NCI-H1694 treated with DMSO at 0.1 percent for 48 hours (cell line): ENCODE measurements around the gene WDR17.

Experiments used
- DNase-seq: peaks from one replicate; lab custom pipeline; 2025; lab: John Stamatoyannopoulos, UW

The WDR17 gene

DNA sequence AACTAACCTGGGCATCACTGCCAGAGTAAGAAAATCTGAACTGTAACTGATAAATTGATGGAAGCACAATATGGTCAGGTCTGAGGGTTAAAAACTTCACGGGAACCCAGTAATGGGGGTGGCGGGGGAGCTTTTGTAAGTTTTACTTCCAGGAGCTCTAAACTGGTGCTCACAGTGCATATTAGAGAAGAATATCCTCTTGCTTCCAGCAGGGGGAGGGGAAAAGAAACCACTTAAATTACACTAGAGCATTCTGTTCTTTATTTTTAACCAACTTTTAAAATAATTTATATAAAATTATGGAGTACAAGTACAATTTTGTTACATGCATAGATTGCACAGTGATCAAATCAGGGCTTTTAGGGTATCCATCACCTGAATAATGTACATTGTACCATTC is 33.7 kb downstream of the WDR17 start:
- no peak for DNase-seq

DNA sequence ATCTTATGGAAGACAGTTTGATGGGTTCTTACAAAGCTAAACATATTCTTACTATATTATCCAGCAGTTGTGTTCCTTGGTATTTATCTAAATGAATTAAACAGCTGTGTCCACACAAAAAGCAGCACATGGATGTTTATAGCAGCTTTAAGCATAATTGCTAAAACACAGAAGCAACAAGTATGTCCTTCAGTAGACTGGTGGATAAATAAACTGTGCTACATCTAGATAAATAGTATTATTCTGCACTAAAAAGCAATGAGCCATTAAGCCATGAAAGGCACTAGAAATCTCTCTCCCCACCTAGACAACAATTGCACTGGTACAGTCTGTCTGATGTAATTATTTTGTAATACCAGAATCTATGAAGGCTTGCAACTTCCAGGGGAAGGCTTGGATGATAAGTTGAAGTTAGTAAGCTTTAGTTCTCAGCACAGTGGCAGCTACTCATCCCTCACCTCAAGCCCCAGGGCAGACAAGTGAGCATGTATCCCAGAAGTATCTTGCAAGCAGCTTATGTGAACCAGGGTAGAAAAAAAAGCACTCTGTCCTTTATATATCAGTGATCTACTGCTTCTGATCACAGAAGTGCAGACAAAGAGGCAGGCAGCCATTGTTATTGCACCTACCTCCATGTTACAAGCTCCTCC is 36.9 kb downstream of the WDR17 start:
- no peak for DNase-seq

DNA sequence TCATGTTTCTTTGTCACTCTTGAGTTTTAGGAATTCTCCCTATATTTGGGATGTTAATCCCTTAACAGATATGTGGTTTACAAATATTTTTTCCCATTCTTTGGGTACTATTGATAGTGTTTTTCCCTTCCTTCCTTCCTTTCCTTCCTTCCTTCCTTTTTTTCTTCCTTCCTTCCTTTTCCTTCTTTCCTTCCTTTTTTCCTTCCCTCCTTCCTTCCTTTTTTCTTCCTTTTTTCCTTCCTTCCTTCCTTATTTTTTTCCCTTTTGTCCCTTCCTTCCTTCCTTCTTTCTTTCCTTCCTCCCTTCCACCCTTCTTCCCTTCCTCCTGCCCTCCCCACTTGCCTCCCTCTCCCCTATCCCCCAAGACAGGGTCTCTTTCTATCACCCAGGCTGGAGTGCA is 42.1 kb downstream of the WDR17 start:
- DNase-seq, result no peak

DNA sequence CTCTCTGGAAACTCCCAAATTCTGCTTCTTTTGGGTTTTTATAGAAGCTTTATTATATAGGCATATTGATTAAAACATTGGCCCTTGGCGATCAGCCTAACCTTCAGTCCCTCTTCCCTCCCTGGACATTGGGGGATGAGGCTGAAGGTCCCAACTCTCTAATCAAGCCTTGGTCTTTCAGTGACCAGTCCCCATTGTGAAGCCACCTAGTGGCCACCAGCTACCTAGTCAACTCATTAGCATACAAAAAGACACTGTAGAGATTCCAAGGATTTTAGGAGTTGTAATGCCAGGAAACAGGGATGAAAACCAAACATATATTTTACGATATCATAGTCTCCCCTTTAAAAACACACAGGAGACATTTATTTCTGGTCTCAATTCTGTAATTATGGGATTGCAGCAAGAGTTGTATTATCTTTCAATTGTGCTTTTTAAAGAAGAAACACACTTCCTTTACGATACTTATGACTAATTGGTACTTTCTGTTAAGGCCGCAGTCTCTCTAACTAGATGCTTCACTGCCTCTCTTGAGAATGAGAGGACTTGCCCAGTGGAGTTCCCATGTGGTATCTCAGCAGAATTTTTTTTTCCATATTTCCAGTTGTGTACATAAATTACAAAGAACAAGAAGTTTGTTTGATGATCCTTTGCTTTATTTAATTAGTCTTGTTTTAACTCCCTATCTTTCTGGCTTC is 58.2 kb downstream of the WDR17 start:
- DNase-seq, result peak; percentile 2

DNA sequence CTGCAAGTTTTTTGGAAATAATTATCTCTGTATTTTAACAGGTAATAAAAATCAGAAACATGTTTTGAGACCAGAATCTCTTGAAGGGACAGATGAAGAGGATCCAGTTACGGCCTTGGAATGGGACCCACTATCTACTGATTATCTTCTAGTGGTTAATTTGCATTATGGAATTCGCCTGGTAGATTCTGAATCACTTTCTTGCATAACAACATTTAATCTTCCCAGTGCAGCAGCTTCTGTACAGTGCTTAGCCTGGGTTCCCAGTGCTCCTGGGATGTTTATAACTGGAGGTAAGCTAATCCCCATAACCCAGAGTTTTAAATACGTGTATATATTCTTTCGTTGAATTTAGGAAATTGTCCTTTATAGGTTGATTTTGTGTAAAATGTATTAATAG is 59.4 kb downstream of the WDR17 start:
- no peak for DNase-seq

DNA sequence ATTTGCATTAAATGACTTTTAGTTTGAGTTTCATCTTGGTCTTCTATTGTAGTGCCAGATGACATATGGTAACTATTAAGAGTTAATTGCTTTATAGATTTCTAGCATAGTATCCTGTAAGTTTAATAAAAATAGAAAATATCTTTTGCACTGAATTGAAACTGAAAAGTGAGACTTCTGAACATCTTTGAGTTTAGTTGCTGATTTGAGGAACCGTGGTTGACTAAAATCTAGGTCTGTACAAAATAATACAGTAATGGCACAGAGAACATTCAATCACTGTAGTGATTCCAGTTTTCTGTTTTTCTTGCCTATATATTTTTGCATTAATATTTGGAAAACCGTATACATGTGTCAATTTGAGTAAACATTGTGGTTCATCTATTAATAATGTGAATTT is 69.0 kb downstream of the WDR17 start:
- DNase-seq, result no peak

DNA sequence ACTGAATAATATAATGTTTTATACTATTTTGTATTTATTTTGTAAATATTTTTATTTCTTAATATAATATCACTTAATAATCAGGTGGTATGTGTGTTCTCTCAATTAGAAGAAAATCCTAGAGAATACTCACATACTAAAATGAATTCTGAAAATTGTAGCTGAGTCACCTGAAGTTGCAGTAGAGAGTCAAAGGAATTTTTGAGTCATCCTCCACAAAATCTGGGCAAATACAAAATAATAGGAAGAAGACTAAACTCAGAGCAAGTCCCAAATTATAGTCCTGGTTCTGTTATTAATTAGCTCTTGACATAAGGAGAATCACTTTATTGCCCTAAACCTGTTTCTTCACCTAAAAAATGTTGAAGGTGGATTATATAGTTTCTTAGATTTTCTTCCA is 72.0 kb downstream of the WDR17 start:
- DNase-seq, result no peak

DNA sequence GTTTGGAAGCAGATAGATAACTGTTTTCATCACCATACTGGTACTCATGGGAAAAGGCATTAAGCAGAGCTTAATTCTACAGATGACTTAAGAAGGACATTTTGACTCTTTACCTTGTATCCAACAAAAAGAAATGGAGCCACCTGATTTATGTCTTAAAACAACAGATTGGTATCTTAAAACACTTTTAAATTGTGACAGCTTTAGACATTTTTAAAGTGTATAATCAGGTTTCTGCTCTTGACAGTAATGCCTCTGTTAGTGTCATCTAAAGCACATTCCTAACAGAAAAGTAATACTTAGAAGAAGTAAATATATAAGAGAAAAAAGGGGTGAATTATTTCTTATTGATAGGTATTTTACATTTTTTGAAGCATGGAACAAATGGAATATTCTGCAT is 73.9 kb downstream of the WDR17 start:
- no peak for DNase-seq

DNA sequence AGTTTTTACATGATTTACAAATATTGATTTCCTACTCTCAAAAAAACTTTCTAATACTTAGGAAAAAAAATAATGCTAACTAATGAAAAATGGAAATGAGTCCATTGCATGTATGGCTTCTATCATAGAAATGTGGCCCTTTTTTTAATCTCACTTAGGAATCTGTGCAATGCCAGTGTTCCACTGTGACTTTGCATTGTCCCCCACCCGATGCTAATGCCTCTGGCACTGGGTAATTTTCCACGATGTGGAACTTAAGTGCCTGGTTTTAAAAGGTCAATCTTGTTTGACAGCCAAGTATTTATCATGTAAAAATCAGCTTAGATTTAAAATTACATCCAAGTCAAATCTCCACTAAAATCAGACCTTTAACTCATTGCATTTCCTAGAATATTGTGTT is 76.6 kb downstream of the WDR17 start:
- DNase-seq, result no peak

DNA sequence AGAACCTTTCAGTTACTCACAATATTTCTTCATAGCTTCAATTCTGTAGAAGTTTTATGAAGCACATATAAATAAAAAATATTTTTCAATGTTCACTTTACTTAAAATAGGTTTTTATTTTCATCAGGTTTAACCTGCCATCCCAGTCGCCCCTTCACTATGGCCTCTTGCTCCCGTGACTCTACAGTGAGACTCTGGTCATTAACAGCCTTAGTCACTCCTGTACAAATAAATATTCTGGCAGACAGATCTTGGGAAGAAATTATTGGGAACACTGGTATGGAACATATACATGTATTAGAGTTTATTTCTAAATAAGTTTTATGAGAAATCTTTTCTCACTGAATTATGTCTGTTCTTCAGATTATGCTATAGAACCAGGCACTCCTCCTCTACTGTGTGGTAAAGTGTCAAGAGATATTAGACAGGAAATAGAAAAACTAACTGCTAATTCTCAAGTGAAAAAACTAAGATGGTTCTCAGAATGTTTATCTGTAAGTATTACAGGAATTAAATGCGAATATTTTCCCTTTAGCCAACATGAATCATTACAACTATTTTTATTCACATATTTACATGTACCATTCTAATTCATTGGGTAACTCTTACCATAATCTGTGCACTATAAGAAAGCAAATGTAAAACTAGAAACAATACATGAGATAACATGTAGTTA is 84.2 kb downstream of the WDR17 start:
- DNase-seq, result no peak

DNA sequence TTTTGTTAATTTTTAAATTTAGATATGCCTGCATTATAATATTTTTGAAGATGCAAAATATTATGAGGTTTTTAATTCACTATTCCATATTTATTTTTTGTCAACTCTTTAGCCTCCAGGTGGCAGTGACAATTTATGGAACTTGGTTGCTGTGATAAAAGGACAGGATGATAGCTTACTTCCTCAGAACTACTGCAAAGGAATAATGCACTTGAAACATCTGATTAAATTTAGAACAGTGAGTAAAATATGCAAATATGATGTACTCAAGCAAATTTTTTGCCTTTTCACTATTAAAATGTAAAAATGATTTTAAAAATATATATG is 84.7 kb downstream of the WDR17 start:
- DNase-seq, result peak; percentile 10

DNA sequence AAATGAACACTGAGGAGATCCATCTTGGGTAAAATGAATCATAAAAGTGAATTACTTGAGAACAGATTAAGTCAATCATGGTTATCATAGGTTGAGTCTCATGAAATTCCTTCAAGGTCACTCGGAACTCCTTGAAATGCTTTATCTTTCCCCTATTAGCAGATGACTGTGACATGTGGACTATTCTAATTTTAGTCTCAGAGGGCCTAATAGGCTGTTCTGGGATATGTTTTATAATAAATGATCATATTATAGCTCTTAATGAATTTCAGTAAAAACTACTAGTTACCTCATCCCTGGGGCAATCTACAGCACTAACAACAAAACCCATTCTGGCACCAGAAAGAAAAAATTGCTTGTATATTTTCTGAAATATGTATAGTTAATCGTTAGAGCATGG is 85.1 kb downstream of the WDR17 start:
- DNase-seq, result no peak

DNA sequence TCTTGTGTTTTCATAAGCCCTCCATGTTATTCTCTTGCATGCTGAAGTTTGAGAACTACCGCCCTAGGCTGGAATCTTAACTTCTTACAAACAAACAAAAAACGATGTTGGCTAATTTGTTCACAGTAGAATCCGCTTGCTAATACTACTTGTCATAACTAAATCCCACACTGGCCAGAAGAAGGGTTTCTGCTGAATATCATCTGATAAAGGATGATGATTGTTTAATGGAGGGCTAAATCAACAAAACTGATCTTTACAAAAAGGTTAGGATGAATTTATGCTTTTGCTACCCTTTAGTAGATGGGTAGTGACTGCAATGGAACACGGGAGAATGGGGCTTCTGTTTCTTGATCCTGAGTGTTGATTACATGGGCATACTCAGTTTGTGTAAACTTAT is 87.5 kb downstream of the WDR17 start:
- no peak for DNase-seq

DNA sequence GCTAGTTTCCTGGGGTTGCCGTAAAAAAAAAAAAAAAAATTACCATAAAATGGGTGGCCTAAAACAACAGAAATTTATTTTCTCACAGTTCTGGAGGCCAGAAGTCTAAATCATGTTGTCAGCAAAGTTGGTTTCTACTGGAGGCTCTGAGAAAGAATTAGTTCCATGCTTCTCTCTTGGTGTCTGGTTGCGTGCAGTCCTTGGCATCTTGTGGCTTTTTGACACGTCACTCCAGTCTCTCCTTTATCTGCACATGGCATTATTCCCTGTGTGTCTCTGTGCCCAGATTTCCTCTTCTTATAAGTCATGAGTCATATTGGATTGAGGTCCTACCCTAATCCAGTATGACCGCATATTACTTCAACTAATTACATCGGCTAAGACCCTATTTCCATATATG is 91.0 kb downstream of the WDR17 start:
- no peak for DNase-seq

DNA sequence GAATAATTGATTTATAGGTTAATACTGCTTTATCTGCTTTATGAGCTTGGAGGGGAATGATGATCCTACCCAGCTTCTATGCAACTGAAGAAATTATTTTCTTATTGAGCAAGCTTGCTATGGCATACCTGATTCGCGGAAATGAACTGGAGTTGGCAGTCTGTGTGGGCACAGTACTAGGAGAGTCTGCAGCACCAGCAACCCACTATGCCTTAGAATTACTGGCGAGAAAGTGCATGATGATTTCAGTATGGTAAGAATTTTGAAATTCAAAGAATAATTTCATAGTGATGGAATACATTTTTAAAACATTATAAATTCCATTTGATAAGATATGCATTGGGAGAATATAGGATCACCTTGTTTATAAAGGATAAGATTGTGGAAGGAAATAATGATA is 97.4 kb downstream of the WDR17 start:
- no peak for DNase-seq

DNA sequence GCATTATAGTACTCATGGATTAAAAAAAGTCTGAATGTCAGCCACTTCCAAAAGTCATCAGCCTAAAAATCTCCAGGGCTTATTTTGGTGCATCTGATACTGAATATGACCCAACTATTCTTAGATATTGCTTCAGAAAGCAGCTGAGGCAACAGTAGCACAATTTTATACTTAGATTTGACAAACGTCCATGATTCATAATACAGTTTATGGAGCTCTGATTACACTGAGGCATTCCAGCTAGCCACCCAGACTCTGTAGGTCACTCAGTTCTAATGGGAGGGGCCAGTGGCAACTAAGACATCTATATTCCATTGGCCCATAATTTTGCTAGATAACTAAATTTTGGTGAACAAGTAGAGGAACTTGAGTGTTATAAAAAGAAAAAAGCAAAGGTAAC is 119.4 kb downstream of the WDR17 start:
- DNase-seq, result no peak

DNA sequence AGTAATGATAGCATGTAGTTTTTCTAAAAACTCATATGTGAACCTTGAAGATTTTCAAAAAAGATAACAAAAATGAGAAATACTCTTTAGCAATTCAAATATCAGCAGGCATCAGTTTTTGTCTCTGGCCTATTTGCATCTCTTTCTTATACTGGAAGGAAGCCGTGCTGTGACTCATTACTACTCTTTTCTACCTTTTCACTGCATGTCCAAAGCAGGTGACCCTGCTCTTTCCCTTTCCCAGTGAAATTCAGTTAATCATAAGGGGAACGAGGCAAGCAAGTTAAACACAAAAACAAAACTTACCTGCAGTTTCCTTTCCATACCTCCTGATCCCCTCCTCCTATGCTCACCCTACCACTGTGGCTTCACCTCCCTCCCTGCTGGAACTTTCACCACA is 120.4 kb downstream of the WDR17 start:
- no peak for DNase-seq

DNA sequence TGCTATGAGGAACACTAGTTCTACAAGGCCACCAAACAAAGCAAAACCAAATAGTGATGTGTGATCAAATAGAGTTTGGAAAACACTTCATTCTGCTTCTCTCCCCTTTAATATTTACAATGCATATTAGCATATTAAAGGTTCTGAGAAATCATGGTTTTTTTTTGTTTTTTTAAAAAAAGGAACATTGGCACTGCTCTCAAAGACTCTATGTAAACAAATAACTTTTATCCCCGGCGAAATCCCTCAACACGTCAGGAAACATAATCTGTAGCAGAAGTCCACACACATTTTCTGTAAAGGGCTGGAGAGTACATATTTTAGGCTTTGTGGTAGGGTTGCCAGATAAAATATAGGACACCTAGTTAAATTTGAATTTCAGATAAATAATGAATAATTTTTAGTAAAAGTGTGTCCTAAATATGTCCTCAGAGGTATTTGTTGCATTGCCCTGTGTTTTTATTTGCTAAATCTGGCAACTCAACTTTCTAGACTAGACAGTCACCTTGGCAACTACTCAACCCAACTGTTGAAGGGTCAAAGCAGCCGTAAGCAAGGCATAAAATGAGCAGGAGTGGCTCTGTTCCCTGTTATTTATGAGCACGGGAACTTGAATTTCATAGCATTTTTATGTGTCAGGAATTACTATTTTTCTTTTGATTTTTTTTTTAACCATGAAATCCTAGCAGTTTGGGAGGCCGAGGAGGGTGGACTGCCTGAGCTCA is 121.2 kb downstream of the WDR17 start:
- no peak for DNase-seq

DNA sequence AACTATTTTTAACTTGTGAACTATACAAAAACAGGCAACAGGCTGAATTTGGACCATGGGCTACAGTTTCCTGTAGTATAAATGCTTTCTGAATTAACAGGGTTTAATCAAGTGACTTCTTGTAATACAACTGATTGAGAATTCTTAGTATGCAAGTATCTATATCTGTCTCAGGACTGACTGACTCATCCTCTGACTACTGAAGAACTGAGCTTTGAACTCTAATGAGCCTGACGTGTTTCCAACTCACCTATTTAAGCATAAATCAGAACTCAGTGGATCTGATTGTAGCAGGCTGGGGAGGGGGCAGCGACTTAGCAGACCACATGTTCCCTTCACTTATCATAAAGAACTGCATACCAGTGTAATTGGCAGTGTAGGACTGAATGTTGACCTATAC is 122.0 kb downstream of the WDR17 start:
- DNase-seq, result no peak

DNA sequence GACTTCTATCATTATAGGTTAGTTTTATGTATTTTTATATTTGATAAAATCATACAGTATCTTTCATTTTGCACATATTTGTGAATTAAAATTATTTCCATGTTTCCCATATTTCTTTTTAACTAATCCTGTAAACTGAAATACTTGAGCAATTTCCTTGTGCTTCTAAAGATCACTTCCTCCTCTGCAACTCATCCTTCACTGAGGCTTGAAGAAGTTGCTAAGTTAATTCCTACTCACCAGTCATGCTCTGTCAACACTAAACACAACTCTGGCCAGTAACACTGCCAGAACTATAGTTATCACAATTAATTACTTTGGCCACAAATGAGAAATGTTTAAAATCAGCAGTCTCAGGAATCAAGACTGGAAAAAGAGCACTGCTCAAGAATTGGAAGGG is 123.0 kb downstream of the WDR17 start:
- no peak for DNase-seq

DNA sequence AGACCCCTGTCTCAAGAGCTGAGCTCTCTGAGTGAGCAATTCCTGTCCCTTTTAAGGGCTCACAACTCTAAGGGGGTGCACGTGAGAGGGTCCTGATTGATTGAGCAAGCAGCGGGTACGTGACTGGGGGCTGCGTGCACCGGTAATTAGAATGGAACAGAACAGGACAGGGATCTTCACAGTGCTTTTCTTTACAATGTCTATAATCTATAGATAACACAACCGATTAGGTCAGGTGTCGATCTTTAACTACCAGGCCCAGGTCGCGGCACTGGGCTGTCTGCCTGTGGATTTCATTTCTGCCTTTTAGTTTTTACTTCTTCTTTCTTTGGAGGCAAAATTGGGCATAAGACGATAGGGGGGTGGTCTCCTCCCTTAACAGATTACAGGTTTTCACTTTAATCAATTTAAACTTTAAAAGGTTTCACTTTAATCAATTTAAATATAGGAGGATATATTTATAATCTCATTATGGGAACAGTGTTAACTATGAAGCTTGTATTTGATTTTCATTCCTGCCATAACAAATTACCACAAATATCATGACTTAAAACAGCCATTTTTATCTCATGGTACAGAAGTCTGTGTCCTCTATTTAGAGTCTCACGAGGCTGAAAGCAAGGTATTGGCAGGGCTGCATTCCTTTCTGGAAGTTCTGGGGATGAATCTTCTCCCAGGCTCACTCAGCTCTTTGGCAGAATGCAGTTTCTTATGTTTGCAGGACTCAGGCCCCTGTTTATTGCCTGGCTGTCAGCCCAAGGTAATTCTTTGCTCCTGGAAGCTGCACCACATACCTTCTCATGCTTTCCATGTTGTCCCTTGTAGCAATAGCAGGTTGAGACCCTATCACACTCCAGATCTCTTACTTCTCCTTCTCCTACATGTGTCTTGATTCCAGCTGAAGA is 124.5 kb downstream of the WDR17 start:
- DNase-seq, result no peak

DNA sequence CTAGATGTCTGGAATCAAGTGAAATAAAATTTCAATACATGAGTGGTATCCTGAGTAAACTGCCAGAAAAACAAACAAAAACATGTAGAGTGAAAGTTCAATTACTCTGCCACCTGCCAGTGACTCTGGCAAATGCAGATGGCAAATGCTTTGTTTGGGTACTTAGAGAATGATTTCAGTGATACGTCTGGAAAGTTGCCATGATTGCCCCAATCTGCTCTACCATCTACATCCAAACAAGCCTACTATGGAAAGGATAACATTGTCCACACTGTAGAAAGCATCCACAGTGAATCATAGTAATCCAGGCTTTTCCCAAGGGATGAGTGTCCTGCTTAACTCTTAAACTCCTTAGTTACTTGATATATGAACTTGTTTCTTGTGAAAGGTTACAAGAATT is 126.3 kb downstream of the WDR17 start:
- DNase-seq, result peak; percentile 45
